H1 (cell line): ENCODE data around the gene MEMO1. TPM values are rescaled to one million over a fixed set of nuclear protein-coding genes. Genes with fewer than 3 reads are reported as not detected.

Experiments
- CBX8 ChIP-seq: fragments of 300-800, 300-1000 bp; sonication (generic); IDR thresholded peaks from 2 replicates; pipeline ENCODE4 v1.7.1; 2016; ENCODE audit warnings: low read depth, low read length, borderline replicate concordance
- CHD7 ChIP-seq: fragments of 300-600 bp; sonication (generic); IDR thresholded peaks from 2 replicates; pipeline ENCODE4 v1.7.1; 2012; ENCODE audit warnings: low read length, moderate library complexity, mild to moderate bottlenecking, inconsistent platforms; ENCODE audit not compliant: insufficient replicate concordance
- E2F6 ChIP-seq: IDR thresholded peaks from 2 replicates; pipeline ENCODE4 v1.6.1; 2012; ENCODE audit warnings: inconsistent platforms
- JUND ChIP-seq: IDR thresholded peaks from 2 replicates; pipeline ENCODE4 v1.6.1; 2011; ENCODE audit warnings: mild to moderate bottlenecking, improper control_type of control experiment, low read length
- KDM4A ChIP-seq: IDR thresholded peaks from one replicate; pipeline ENCODE4 v1.7.1; 2012; ENCODE audit warnings: low read depth, mild to moderate bottlenecking, moderate library complexity, low read length, inconsistent platforms; ENCODE audit not compliant: severe bottlenecking
- NRF1 ChIP-seq: IDR thresholded peaks from 2 replicates; pipeline ENCODE4 v1.6.1; 2011; ENCODE audit warnings: mild to moderate bottlenecking, low read depth, low read length, improper control_type of control experiment
- SAP30 ChIP-seq: fragments of 300-600 bp; sonication (generic); IDR thresholded peaks from 2 replicates; pipeline ENCODE4 v1.7.1; 2012; ENCODE audit warnings: low read length, moderate library complexity, mild to moderate bottlenecking, inconsistent platforms; ENCODE audit not compliant: insufficient read depth, insufficient replicate concordance
- polyA plus RNA-seq, 7 experiments: library from polyadenylated mRNA; depleted of rRNA in 3 of 7; stranded (reverse) in 5 of 7; unstranded in 2 of 7; fragments of >200 nt in 5 of 7; fragments of 200-250 nt in 2 of 7; gene quantifications; 1 replicate in 5 of 7; 2 replicates in 1 of 7; 4 replicates in 1 of 7; pipeline versions ENCODE4 v1.2.1 to v1.2.3, GENCODE V29; 2011 to 2013; ENCODE audit warnings: missing spikeins in 2 of 7, mixed read lengths in 2 of 7
- total RNA-seq: library from RNA; stranded (reverse); fragmentation: NEBNext Ultra II Directional; extraction: Animal tissue kit (Norgen Biotek cat#: 25700); gene quantifications from 2 replicates; pipeline ENCODE4 v1.2.1, GENCODE V29; 2021

The MEMO1 gene
- total and polyA plus RNA-seq, 2 of the 8 experiments (the other 6 are each of a cell fraction or from before 2014, with no cell fraction given) = 26.9 to 54.7 TPM

GRCh38 chr2:31935370-31935769, 75.4 kb downstream of the MEMO1 start (continued):
- TF ChIP-seq CHD7 = no peak
- TF ChIP-seq KDM4A = no peak
- TF ChIP-seq JUND = no peak
- TF ChIP-seq CBX8 = no peak
- TF ChIP-seq NRF1 = no peak
- no peak for TF ChIP-seq SAP30
- TF ChIP-seq E2F6 = no peak
